Transverse colon (tissue), 3 donors: ENCODE measurements around the gene DGLUCY.

Source experiments
- POLR2A ChIP-seq: fragments of 450-650 bp; IDR thresholded peaks from one replicate; pipeline ENCODE4 v1.6.1; 2016; ENCODE audit warnings: antibody characterized with exemption, mild to moderate bottlenecking, moderate library complexity
- TF ChIP-seq, protein P1 (sequence below), 5 experiments: fragments of 200-600 bp in 3 of 5; fragments of 450-650 bp in 2 of 5; sonication (generic) in 3 of 5; IDR thresholded peaks; 1 replicate in 2 of 5; 2 replicates in 3 of 5; pipeline ENCODE4 v1.5.1; 2016 to 2017; ENCODE audit warnings: antibody characterized with exemption in 5 of 5, inconsistent platforms in 3 of 5, mild to moderate bottlenecking in 2 of 5, moderate library complexity in 1 of 5

DNA sequence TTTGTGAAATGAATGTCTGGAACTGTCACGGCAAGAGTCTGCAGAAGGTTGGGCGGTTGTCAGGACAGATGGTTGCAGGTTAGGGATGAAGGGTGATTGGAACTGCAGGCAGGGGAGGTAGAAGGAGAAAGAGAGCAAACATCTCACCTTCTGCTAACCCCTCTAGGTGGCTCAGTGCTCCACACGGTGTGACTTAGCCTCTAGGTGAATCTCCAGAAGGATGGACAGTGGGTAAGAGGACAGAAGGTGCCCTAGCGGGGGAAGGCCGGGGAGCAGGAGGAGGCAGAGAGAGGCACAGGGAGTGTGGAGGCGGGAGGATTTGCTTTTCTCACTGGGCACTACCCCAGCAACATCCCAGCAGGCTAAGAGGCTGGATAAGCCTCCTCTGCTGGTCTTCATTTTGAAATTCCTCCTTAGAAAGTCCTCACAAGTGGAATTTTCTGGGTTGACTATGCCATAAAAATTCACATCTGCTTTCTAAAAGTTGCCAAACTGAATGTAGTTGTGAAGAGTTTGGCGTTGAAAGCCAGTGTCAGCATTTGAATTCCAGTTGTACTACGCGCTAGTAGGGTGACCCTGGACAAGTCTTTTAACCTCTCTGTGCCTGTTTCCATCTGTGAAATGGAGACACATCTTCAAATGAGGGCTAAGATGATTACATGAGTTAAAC lies 141.3 kb downstream of the DGLUCY start:
- TF ChIP-seq POLR2A: no peak
- TF ChIP-seq, protein P1, sequence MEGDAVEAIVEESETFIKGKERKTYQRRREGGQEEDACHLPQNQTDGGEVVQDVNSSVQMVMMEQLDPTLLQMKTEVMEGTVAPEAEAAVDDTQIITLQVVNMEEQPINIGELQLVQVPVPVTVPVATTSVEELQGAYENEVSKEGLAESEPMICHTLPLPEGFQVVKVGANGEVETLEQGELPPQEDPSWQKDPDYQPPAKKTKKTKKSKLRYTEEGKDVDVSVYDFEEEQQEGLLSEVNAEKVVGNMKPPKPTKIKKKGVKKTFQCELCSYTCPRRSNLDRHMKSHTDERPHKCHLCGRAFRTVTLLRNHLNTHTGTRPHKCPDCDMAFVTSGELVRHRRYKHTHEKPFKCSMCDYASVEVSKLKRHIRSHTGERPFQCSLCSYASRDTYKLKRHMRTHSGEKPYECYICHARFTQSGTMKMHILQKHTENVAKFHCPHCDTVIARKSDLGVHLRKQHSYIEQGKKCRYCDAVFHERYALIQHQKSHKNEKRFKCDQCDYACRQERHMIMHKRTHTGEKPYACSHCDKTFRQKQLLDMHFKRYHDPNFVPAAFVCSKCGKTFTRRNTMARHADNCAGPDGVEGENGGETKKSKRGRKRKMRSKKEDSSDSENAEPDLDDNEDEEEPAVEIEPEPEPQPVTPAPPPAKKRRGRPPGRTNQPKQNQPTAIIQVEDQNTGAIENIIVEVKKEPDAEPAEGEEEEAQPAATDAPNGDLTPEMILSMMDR (IDR thresholded peaks at IDR 0.05): no peak
